A673 (cell line): ENCODE results near the gene FOXN3. TPM values are rescaled to one million over a fixed set of nuclear protein-coding genes. Genes with fewer than 3 reads are reported as not detected.

Source experiments
- BruUV-seq: library from RNA; stranded (reverse); fragments of 400-500 nt; replicated peaks from 2 replicates; lab custom pipeline; 2021; lab: Mats Ljungman, UMichigan
- CTCF ChIA-PET: fragments of 300-600 bp; sonication (Branson Sonifier 250); formaldehyde crosslinking; loops from one replicate; lab custom pipeline; 2022; ENCODE audit warnings: antibody characterized with exemption; lab: Charles Lee
- POLR2A ChIA-PET: fragments of 300-600 bp; sonication (Branson Sonifier 250); formaldehyde crosslinking; loops from one replicate; lab custom pipeline; 2022; ENCODE audit warnings: antibody characterized with exemption; ENCODE audit not compliant: low non-redundant PET; lab: Charles Lee
- DNase-seq: peaks from one replicate; pipeline ENCODE4 v3.0.0-alpha.2; 2015; ENCODE audit warnings: low spot score
- H3K27ac ChIP-seq: fragments of 200-600 bp; sonication (generic); 2 replicates; pipeline ENCODE4 v1.5.1; 2016; ENCODE audit warnings: mixed run types, low read depth, mild to moderate bottlenecking, mixed read lengths, antibody characterized with exemption, low read length; ENCODE audit not compliant: poor library complexity, severe bottlenecking
- H3K27me3 ChIP-seq: fragments of 200-600 bp; sonication (generic); replicated peaks from 2 replicates; pipeline ENCODE4 v1.6.1; 2017; ENCODE audit warnings: mixed run types, low read depth, mild to moderate bottlenecking, mixed read lengths, antibody characterized with exemption, low read length; ENCODE audit not compliant: insufficient read depth, poor library complexity
- H3K36me3 ChIP-seq: fragments of 200-600 bp; sonication (generic); 2 replicates; pipeline ENCODE4 v1.6.1; 2016; ENCODE audit warnings: mixed run types, mild to moderate bottlenecking, mixed read lengths, antibody characterized with exemption, low read length; ENCODE audit not compliant: insufficient read depth, poor library complexity, severe bottlenecking
- H3K4me1 ChIP-seq: fragments of 200-600 bp; sonication (generic); 2 replicates; pipeline ENCODE4 v1.6.1; 2017; ENCODE audit warnings: mixed run types, mild to moderate bottlenecking, mixed read lengths, antibody characterized with exemption, low read length; ENCODE audit not compliant: insufficient read depth, poor library complexity, severe bottlenecking
- H3K4me3 ChIP-seq: fragments of 200-600 bp; sonication (generic); 2 replicates; pipeline ENCODE4 v1.5.1; 2016; ENCODE audit warnings: low read depth, mixed run types, mild to moderate bottlenecking, mixed read lengths, low read length; ENCODE audit not compliant: poor library complexity, severe bottlenecking
- H3K9me3 ChIP-seq: fragments of 200-600 bp; sonication (generic); 2 replicates; pipeline ENCODE4 v1.6.1; 2016; ENCODE audit warnings: mixed run types, low read depth, mild to moderate bottlenecking, mixed read lengths, antibody characterized with exemption, low read length; ENCODE audit not compliant: poor library complexity, severe bottlenecking
- CTCF ChIP-seq: fragments of 300-800, 200-600 bp; sonication (generic); conservative IDR thresholded peaks from 2 replicates; pipeline ENCODE4 v1.5.1; 2017; ENCODE audit warnings: low read depth, mild to moderate bottlenecking, antibody characterized with exemption, low read length, moderate library complexity, mixed read lengths
- EZH2 ChIP-seq: fragments of 200-600 bp; sonication (generic); IDR thresholded peaks from 2 replicates; pipeline ENCODE4 v1.6.1; 2017; ENCODE audit warnings: borderline replicate concordance, low read depth, mild to moderate bottlenecking, mixed read lengths, antibody characterized with exemption, low read length; ENCODE audit not compliant: poor library complexity, severe bottlenecking
- intact Hi-C: fragments of 100-400 bp; cut with micrococcal nuclease; formaldehyde crosslinking; loops from one replicate; pipeline ENCODE4 v1.10.0; 2022; ENCODE audit not compliant: unreplicated experiment
- total RNA-seq: library from RNA; stranded (reverse); gene quantifications from 2 replicates; pipeline ENCODE4 v1.2.3, GENCODE V29; 2021

The FOXN3 gene
- total RNA-seq, 1 experiment from 2014 or later: 15.3 TPM

- Histone ChIP-seq H3K9me3 (no peaks in the 10 kb centered on the region), H3K4me3 (no peak overlapping the region), H3K36me3 (no peaks in the 10 kb centered on the region), H3K4me1 (no peaks in the 10 kb centered on the region), H3K27me3 (no peaks in the 10 kb centered on the region), H3K27ac (no peak overlapping the region)
- CTCF ChIA-PET: no interaction called here
- POLR2A ChIA-PET: no interaction called here
- TF ChIP-seq EZH2 (no peak), CTCF (no peak)
- no peak for DNase-seq
- no TSS peak for BruUV-seq
- intact Hi-C loops: loop anchor here (10.0 kb wide), 1 partner anchor 665 kb away; no protein-coding TSS in a partner anchor
Measured at GRCh38 chr14:89249972-89250654, 166.9 kb downstream of the FOXN3 start.

- H3K4me1 ChIP-seq: no peaks in the 10 kb centered on the region
- no TSS peak for BruUV-seq
- intact Hi-C loops: loop anchor here (10.0 kb wide), 1 partner anchor 666 kb away; no protein-coding TSS in a partner anchor
- no peaks in the 10 kb centered on the region for H3K36me3 ChIP-seq
- POLR2A ChIA-PET: no interaction called here
- no peak overlapping the region for H3K27ac ChIP-seq
- CTCF ChIA-PET: no interaction called here
- TF ChIP-seq CTCF (no peak), EZH2 (no peak)
- DNase-seq: no peak
- H3K9me3 ChIP-seq: no peaks in the 10 kb centered on the region
- no peak overlapping the region for H3K4me3 ChIP-seq
- H3K27me3 ChIP-seq: no peaks in the 10 kb centered on the region
Measured at GRCh38 chr14:89249065-89249695, 167.9 kb downstream of the FOXN3 start.

GRCh38 chr14:89248411-89249064 is 168.5 kb downstream of the FOXN3 start:
- TF ChIP-seq CTCF (no peak), EZH2 (no peak)

More at GRCh38 chr14:89248411-89249064, 168.5 kb downstream of the FOXN3 start:
- Histone ChIP-seq H3K36me3 (no peaks in the 10 kb centered on the region), H3K9me3 (no peaks in the 10 kb centered on the region), H3K4me1 (peaks cover under 1% of the 10 kb centered on the region), H3K27ac (no peak overlapping the region), H3K27me3 (no peaks in the 10 kb centered on the region), H3K4me3 (no peak overlapping the region)
- intact Hi-C loops: loop anchor here (10.0 kb wide), 1 partner anchor 666 kb away; no protein-coding TSS in a partner anchor
- ChIA-PET POLR2A (no interaction called here), CTCF (no interaction called here)
- no TSS peak for BruUV-seq
- no peak for DNase-seq
